GM03348 (cell line): ENCODE results near the gene MRPS5.

Source experiments
- DNase-seq: peaks from one replicate; pipeline ENCODE4 v3.0.0; 2012; ENCODE audit warnings: low spot score

The MRPS5 gene

GRCh38 chr2:95087379-95087778 lies 34.2 kb downstream of the MRPS5 start:
- no peak for DNase-seq

- DNase-seq, result no peak
Measured at GRCh38 chr2:95086017-95086416, 35.6 kb downstream of the MRPS5 start.

- DNase-seq, result no peak
Measured at GRCh38 chr2:95082477-95082876, 39.1 kb downstream of the MRPS5 start.

GRCh38 chr2:95079199-95079683 lies 42.4 kb downstream of the MRPS5 start:
- no peak for DNase-seq

GRCh38 chr2:95077861-95078603 lies 43.6 kb downstream of the MRPS5 start:
- no peak for DNase-seq

GRCh38 chr2:95077530-95077825 lies 44.1 kb downstream of the MRPS5 start:
- DNase-seq, result no peak

- peak; percentile 71 for DNase-seq
Measured at GRCh38 chr2:95076705-95077529, 44.7 kb downstream of the MRPS5 start.

- DNase-seq, result no peak
Measured at GRCh38 chr2:95075440-95076132, 46.0 kb downstream of the MRPS5 start.

GRCh38 chr2:95074663-95075439 lies 46.8 kb downstream of the MRPS5 start:
- DNase-seq, result no peak

- no peak for DNase-seq
Measured at GRCh38 chr2:95073856-95074662, 47.5 kb downstream of the MRPS5 start.

- DNase-seq, result no peak
Measured at GRCh38 chr2:95072424-95072823, 49.2 kb downstream of the MRPS5 start.

- no peak for DNase-seq
Measured at GRCh38 chr2:95071856-95072255, 49.8 kb downstream of the MRPS5 start.

GRCh38 chr2:95069465-95069864 lies 52.1 kb downstream of the MRPS5 start:
- no peak for DNase-seq

- no peak for DNase-seq
Measured at GRCh38 chr2:95068256-95068655, 53.4 kb downstream of the MRPS5 start.

GRCh38 chr2:95063086-95063958 lies 58.3 kb downstream of the MRPS5 start:
- no peak for DNase-seq

GRCh38 chr2:95062242-95063085 lies 59.1 kb downstream of the MRPS5 start:
- no peak for DNase-seq

GRCh38 chr2:95061601-95062183 lies 59.9 kb downstream of the MRPS5 start:
- DNase-seq, result no peak

GRCh38 chr2:95061119-95061512 lies 60.5 kb downstream of the MRPS5 start:
- DNase-seq, result no peak
